ENCODE data around the gene VAV3. TPM values are rescaled to one million over a fixed set of nuclear protein-coding genes. Genes with fewer than 3 reads are reported as not detected.

VAV3 gene
- total RNA-seq, 1 donor from 2014 or later = 1.8 TPM

DNA sequence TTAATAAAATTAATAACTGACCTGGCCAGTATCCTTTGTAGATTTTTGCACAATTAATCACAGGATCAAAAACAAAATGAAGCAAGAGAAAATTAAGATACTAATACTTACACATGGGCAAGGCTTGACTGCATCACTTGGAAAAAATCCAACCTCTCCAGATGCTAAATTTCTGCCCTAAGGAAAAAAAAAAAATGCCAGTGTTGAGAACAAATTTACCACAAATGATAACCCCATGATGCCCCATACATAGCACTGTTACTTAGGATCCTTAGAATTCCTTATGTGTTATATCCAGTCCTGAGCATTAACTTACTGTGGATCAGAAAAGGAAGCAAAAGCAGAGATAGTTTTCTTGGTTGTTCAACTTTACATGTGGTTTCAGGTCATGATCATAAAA lies 347.5 kb downstream of the VAV3 start:
- Mint-ChIP-seq H3K4me3 (ENCODE audit: low read depth) (no peak overlapping the region), H3K4me1 (ENCODE audit: low read depth) (no peaks in the 10 kb centered on the region), H3K9me3 (ENCODE audit: low read depth) (peaks cover 11% of the 10 kb centered on the region), H3K36me3 (ENCODE audit: insufficient read depth) (peaks cover 3% of the 10 kb centered on the region), H3K27ac (no peak overlapping the region), H3K27me3 (no peaks in the 10 kb centered on the region)
- TF ChIP-seq, protein P1, sequence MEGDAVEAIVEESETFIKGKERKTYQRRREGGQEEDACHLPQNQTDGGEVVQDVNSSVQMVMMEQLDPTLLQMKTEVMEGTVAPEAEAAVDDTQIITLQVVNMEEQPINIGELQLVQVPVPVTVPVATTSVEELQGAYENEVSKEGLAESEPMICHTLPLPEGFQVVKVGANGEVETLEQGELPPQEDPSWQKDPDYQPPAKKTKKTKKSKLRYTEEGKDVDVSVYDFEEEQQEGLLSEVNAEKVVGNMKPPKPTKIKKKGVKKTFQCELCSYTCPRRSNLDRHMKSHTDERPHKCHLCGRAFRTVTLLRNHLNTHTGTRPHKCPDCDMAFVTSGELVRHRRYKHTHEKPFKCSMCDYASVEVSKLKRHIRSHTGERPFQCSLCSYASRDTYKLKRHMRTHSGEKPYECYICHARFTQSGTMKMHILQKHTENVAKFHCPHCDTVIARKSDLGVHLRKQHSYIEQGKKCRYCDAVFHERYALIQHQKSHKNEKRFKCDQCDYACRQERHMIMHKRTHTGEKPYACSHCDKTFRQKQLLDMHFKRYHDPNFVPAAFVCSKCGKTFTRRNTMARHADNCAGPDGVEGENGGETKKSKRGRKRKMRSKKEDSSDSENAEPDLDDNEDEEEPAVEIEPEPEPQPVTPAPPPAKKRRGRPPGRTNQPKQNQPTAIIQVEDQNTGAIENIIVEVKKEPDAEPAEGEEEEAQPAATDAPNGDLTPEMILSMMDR (IDR thresholded peaks at IDR 0.05; ENCODE audit: unreplicated experiment) = no peak
- no peak for DNase-seq (ENCODE audit: low spot score, unreplicated experiment)

DNA sequence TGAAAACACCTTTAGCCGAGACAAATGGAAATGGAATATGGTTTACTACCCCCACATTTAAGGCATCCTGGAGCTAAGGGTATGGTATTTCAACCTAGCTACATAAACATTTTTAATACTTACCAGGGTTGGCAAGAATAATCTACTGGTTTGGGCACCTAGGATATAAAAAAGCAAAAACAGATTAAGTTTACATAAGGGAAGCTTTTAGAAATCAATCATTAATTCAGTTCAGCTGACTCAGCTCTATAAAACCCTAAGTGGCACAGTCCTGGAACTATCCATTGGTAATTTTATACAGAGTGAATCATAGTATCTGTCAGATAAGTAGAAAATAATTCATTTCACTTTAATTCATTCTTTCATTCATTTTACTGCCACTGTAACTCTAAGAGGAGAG lies 355.2 kb downstream of the VAV3 start:
- TF ChIP-seq, protein P1 (IDR thresholded peaks at IDR 0.05; ENCODE audit: unreplicated experiment) = no peak
- Mint-ChIP-seq H3K27ac (no peak overlapping the region), H3K9me3 (ENCODE audit: low read depth) (peaks cover 17% of the 10 kb centered on the region), H3K4me1 (ENCODE audit: low read depth) (no peaks in the 10 kb centered on the region), H3K36me3 (ENCODE audit: insufficient read depth) (peaks cover 3% of the 10 kb centered on the region), H3K27me3 (no peaks in the 10 kb centered on the region), H3K4me3 (ENCODE audit: low read depth) (no peak overlapping the region)
- DNase-seq (ENCODE audit: low spot score, unreplicated experiment) = no peak

DNA sequence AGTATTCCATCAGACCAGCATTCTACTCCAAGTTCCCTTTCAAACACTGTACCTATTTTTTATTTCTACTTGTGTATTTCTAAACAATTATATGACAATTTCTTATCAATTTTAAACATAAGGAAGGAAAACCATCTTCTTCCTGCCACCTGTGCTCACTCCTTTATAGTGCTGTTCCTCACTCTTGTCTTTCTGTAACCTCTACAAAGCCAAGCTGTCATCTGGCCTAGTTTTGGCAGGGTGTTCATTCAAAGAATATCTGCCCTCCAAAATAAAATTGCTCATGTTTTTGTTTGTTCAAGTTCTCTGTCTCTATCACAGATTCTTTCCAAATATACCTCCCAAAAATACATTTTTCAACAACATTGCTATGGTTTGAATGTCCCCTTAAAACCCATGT lies 360.2 kb downstream of the VAV3 start:
- H3K4me3 Mint-ChIP-seq (ENCODE audit: low read depth) = no peak overlapping the region
- no peaks in the 10 kb centered on the region for H3K36me3 Mint-ChIP-seq (ENCODE audit: insufficient read depth)
- no peaks in the 10 kb centered on the region for H3K4me1 Mint-ChIP-seq (ENCODE audit: low read depth)
- H3K9me3 Mint-ChIP-seq (ENCODE audit: low read depth) = peaks cover 6% of the 10 kb centered on the region
- no peaks in the 10 kb centered on the region for H3K27me3 Mint-ChIP-seq
- H3K27ac Mint-ChIP-seq = no peak overlapping the region
- no peak for DNase-seq (ENCODE audit: low spot score, unreplicated experiment)
- TF ChIP-seq, protein P1 (IDR thresholded peaks at IDR 0.05; ENCODE audit: unreplicated experiment) = no peak

DNA sequence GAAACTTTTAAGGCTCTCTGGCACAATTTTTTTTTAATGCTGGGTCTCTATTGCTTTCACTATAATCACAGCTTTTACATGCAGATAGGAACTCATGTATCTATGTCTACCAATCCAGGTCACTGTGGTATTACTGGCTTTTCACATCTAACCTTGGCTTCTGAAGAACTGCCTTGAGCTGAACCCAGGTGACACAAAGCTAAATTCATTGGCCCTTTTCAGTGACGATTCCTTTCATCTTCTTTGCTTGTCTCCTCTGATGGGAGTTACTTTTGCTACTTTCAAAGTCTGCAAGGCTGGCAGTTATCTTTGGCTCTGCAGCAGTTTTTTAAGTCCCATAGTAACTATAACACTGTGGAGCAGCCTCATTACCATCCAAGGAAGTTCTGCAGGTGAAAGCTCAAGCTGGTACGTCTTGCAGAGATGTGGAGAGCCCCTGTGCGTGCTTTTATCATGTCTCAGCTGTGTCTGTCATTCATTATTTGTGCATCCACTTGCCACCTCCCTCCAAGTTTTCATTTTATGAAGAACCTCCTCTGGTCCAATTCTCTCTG lies 364.3 kb downstream of the VAV3 start:
- Mint-ChIP-seq H3K9me3 (ENCODE audit: low read depth) (no peaks in the 10 kb centered on the region), H3K4me1 (ENCODE audit: low read depth) (peaks cover 6% of the 10 kb centered on the region), H3K4me3 (ENCODE audit: low read depth) (no peak overlapping the region), H3K27me3 (no peaks in the 10 kb centered on the region), H3K36me3 (ENCODE audit: insufficient read depth) (no peaks in the 10 kb centered on the region), H3K27ac (peak overlapping the region; percentile 45)
- no peak for DNase-seq (ENCODE audit: low spot score, unreplicated experiment)
- TF ChIP-seq, protein P1 (IDR thresholded peaks at IDR 0.05; ENCODE audit: unreplicated experiment) = no peak

DNA sequence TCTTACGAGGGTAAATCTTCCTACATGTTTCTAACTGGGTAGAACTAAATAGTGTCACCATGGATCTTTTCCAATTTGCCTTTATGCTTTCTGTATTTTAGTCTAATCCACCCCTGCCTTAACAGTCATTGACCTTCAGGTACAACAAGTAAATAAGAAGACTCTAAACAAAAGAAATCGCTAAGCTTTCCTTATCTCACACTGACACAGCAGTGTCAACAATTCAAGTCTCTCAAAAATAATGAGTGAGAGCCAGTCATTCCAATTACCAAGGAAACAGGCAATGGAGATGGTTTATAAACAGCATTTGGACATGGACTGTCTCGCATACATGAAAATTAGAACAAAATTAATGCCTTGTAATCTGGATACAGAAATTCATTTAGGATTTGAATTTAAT lies 365.8 kb downstream of the VAV3 start:
- TF ChIP-seq, protein P1 (IDR thresholded peaks at IDR 0.05; ENCODE audit: unreplicated experiment) = no peak
- DNase-seq (ENCODE audit: low spot score, unreplicated experiment) = no peak
- no peaks in the 10 kb centered on the region for H3K36me3 Mint-ChIP-seq (ENCODE audit: insufficient read depth)
- H3K27me3 Mint-ChIP-seq = no peaks in the 10 kb centered on the region
- no peak overlapping the region for H3K4me3 Mint-ChIP-seq (ENCODE audit: low read depth)
- H3K9me3 Mint-ChIP-seq (ENCODE audit: low read depth) = no peaks in the 10 kb centered on the region
- peaks cover 10% of the 10 kb centered on the region for H3K4me1 Mint-ChIP-seq (ENCODE audit: low read depth)
- H3K27ac Mint-ChIP-seq = no peak overlapping the region

All from progenitor cell of endocrine pancreas (in vitro differentiated cells).